ENCODE data around the gene BCAP29. TPM values are rescaled to one million over a fixed set of nuclear protein-coding genes. Genes with fewer than 3 reads are reported as not detected.

The BCAP29 gene
- total and polyA plus RNA-seq, 2 donors (not counting 1 experiment from before 2014, with no cell fraction given) = 64.7 to 79.7 TPM

DNA sequence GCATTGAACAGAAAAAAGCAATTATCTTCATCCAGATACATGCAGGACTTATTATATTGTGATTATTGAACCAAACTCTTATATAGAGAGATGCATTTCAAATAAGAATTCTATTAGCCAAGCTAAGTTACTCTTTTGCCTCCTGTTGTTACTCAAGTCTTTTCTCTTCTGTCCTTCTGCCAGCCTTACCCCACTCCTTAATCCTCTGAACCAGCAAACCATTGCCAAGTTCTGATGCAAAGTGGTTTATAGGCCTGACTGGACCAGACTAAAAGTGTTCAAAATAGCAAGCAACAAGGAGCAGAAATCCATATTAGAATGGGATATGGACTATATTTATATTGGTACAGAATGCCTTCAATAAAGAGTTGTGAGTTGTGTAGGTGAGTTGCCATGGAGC is 78.4 kb downstream of the BCAP29 start:
- Histone ChIP-seq H3K9me3 (ENCODE audit: control insufficient read depth, insufficient read depth, low read depth, low read length) (no peaks in the 10 kb centered on the region), H3K27ac (ENCODE audit: insufficient read depth, low read length) (no peak overlapping the region), H2AFZ (ENCODE audit: low read length) (no peak overlapping the region), H3K9ac (ENCODE audit: insufficient read depth, low read length) (no peak overlapping the region), H3K4me2 (ENCODE audit: extremely low read depth, insufficient read depth, low read length) (no peak overlapping the region), H3K4me3 (replicated peaks in 1 of 4; ENCODE audit: control extremely low read depth in 1 of 4, insufficient read depth in 1 of 4, low read depth in 3 of 4, low read length in 4 of 4) (no peak overlapping the region), H3K36me3 (ENCODE audit: control insufficient read depth, insufficient read depth, low read length) (no peaks in the 10 kb centered on the region), H4K20me1 (ENCODE audit: control insufficient read depth, extremely low read depth, insufficient read depth, low read length) (no peaks in the 10 kb centered on the region), H3K4me1 (ENCODE audit: control insufficient read depth, extremely low read depth, insufficient read depth, low read length) (peaks cover 11% of the 10 kb centered on the region), H3K27me3 (ENCODE audit: control insufficient read depth, insufficient read depth, low read length) (peaks cover 3% of the 10 kb centered on the region), H3K79me2 (ENCODE audit: control insufficient read depth, insufficient read depth, low read length) (no peaks in the 10 kb centered on the region)
- TF ChIP-seq, protein P1, sequence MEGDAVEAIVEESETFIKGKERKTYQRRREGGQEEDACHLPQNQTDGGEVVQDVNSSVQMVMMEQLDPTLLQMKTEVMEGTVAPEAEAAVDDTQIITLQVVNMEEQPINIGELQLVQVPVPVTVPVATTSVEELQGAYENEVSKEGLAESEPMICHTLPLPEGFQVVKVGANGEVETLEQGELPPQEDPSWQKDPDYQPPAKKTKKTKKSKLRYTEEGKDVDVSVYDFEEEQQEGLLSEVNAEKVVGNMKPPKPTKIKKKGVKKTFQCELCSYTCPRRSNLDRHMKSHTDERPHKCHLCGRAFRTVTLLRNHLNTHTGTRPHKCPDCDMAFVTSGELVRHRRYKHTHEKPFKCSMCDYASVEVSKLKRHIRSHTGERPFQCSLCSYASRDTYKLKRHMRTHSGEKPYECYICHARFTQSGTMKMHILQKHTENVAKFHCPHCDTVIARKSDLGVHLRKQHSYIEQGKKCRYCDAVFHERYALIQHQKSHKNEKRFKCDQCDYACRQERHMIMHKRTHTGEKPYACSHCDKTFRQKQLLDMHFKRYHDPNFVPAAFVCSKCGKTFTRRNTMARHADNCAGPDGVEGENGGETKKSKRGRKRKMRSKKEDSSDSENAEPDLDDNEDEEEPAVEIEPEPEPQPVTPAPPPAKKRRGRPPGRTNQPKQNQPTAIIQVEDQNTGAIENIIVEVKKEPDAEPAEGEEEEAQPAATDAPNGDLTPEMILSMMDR (conservative IDR thresholded peaks at IDR 0.05 in 1 of 2, IDR thresholded peaks at IDR 0.05 in 1 of 2; ENCODE audit: low read depth in 1 of 2, low read length in 2 of 2) = no peak
- no peak for TF ChIP-seq EZH2 (IDR thresholded peaks at IDR 0.05; ENCODE audit: low read length, missing control alignments)
- no peak for DNase-seq (ENCODE audit: low read depth in 2 of 2)

DNA sequence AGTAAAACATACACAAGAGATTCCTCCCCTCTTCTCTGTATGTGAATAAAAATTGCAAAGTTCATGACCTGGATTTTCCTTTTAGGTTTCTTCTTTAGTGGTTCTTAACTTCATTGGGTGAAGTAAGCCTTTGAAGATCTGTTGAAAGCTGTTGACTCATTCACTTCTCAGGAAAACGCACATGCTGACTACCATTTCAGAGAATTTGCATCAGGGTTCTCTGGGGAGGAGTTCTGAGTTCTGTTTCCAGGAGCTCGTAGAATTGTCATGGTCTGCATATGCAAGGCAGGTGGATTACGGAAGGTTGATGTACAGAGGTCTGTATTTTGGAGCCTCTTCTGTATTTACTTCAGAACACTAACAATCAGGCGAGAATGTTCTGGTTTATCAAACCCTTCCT is 79.6 kb downstream of the BCAP29 start:
- no peaks in the 10 kb centered on the region for H4K20me1 ChIP-seq (ENCODE audit: control insufficient read depth, extremely low read depth, insufficient read depth, low read length)
- H3K9ac ChIP-seq (ENCODE audit: insufficient read depth, low read length) = no peak overlapping the region
- TF ChIP-seq, protein P1 (conservative IDR thresholded peaks at IDR 0.05 in 1 of 2, IDR thresholded peaks at IDR 0.05 in 1 of 2; ENCODE audit: low read depth in 1 of 2, low read length in 2 of 2) = no peak
- no peak for TF ChIP-seq EZH2 (IDR thresholded peaks at IDR 0.05; ENCODE audit: low read length, missing control alignments)
- no peak overlapping the region for H3K27ac ChIP-seq (ENCODE audit: insufficient read depth, low read length)
- no peak overlapping the region for H2AFZ ChIP-seq (ENCODE audit: low read length)
- no peak overlapping the region for H3K4me3 ChIP-seq (replicated peaks in 1 of 4; ENCODE audit: control extremely low read depth in 1 of 4, insufficient read depth in 1 of 4, low read depth in 3 of 4, low read length in 4 of 4)
- peaks cover 3% of the 10 kb centered on the region for H3K27me3 ChIP-seq (ENCODE audit: control insufficient read depth, insufficient read depth, low read length)
- no peaks in the 10 kb centered on the region for H3K36me3 ChIP-seq (ENCODE audit: control insufficient read depth, insufficient read depth, low read length)
- DNase-seq (ENCODE audit: low read depth in 2 of 2) = peak; percentile 74 to 84
- H3K9me3 ChIP-seq (ENCODE audit: control insufficient read depth, insufficient read depth, low read depth, low read length) = no peaks in the 10 kb centered on the region
- peaks cover 11% of the 10 kb centered on the region for H3K4me1 ChIP-seq (ENCODE audit: control insufficient read depth, extremely low read depth, insufficient read depth, low read length)
- no peaks in the 10 kb centered on the region for H3K79me2 ChIP-seq (ENCODE audit: control insufficient read depth, insufficient read depth, low read length)
- no peak overlapping the region for H3K4me2 ChIP-seq (ENCODE audit: extremely low read depth, insufficient read depth, low read length)

DNA sequence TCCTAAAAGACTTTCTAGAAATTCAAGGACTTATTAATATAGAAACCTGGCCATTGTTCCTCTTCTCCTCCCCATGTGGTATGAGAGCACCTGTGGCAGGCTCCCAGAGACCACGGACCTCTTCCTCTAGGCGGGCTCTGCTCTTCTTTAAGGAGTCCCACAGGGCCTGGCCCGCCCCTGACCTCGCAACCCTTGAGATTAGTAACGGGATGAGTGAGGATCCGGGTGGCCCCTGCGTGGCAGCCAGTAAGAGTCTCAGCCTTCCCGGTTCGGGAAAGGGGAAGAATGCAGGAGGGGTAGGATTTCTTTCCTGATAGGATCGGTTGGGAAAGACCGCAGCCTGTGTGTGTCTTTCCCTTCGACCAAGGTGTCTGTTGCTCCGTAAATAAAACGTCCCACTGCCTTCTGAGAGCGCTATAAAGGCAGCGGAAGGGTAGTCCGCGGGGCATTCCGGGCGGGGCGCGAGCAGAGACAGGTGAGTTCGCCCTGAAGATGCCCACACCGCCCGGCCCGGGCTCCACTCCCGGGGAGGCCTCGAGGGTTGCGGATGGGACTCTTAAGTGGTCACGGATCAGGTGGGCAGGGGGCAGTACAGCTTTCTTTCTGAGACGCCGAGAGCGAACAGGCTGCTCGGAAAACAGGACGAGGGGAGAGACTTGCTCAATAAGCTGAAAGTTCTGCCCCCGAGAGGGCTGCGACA is 80.5 kb downstream of the BCAP29 start, which contains the start of gene SLC26A4:
TSS of gene SLC26A4 (plus strand) at position 448 of the 700 bp plus-strand sequence. CDS start 814 bp downstream, outside the sequence.
- Histone ChIP-seq H4K20me1 (ENCODE audit: control insufficient read depth, extremely low read depth, insufficient read depth, low read length) (no peaks in the 10 kb centered on the region), H2AFZ (ENCODE audit: low read length) (peak within 1 kb of the TSS; percentile 77), H3K9ac (ENCODE audit: insufficient read depth, low read length) (peak within 1 kb of the TSS; percentile 1), H3K4me3 (replicated peaks in 1 of 4; ENCODE audit: control extremely low read depth in 1 of 4, insufficient read depth in 1 of 4, low read depth in 3 of 4, low read length in 4 of 4) (peak within 1 kb of the TSS; percentile 52 to 64 (median 60)), H3K27me3 (ENCODE audit: control insufficient read depth, insufficient read depth, low read length) (peaks cover 3% of the 10 kb centered on the region), H3K79me2 (ENCODE audit: control insufficient read depth, insufficient read depth, low read length) (no peaks in the 10 kb centered on the region), H3K9me3 (ENCODE audit: control insufficient read depth, insufficient read depth, low read depth, low read length) (no peaks in the 10 kb centered on the region), H3K36me3 (ENCODE audit: control insufficient read depth, insufficient read depth, low read length) (no peaks in the 10 kb centered on the region), H3K4me2 (ENCODE audit: extremely low read depth, insufficient read depth, low read length) (peak within 1 kb of the TSS; percentile 96), H3K27ac (ENCODE audit: insufficient read depth, low read length) (no peak within 1 kb of the TSS), H3K4me1 (ENCODE audit: control insufficient read depth, extremely low read depth, insufficient read depth, low read length) (peaks cover 11% of the 10 kb centered on the region)
- TF ChIP-seq, protein P1 (conservative IDR thresholded peaks at IDR 0.05 in 1 of 2, IDR thresholded peaks at IDR 0.05 in 1 of 2; ENCODE audit: low read depth in 1 of 2, low read length in 2 of 2) = no peak
- no peak for TF ChIP-seq EZH2 (IDR thresholded peaks at IDR 0.05; ENCODE audit: low read length, missing control alignments)
- DNase-seq (ENCODE audit: low read depth in 2 of 2) = no peak

Measured in fibroblast of lung (primary cell).